ENCODE data around the gene CPSF2.

- TF ChIP-seq POLR2A (IDR thresholded peaks at IDR 0.05), result no peak
- peak in 5 of 7 experiments; percentile 35 to 76 (median 68) for TF ChIP-seq CTCF (IDR thresholded peaks at IDR 0.05)
- TF ChIP-seq EP300 (IDR thresholded peaks at IDR 0.05), result no peak
- TF ChIP-seq POLR2AphosphoS5 (IDR thresholded peaks at IDR 0.05), result peak; percentile 32 to 83 (median 70)
These were observed 15.4 kb upstream of the CPSF2 start, which contains the start of gene ATXN3 for GRCh38 chr14:92106143-92106926.

All from stomach (tissue), 4 donors.